Gastrocnemius medialis (tissue), 4 donors: ENCODE measurements around the gene TTLL10. TPM values are rescaled to one million over a fixed set of nuclear protein-coding genes. Genes with fewer than 3 reads are reported as not detected.

Experiments used
- ATAC-seq, 2 donors: fragments of 150-250 bp; one replicate each; pipeline ENCODE4 v1.9.1; 2016
- DNase-seq, 2 donors: peaks; one replicate each; pipeline ENCODE4 v3.0.0-alpha.2; 2019
- H3K27ac ChIP-seq, 4 donors: fragments of 200-600 bp; sonication (generic); 1 replicate in 1 of 4; 2 replicates in 3 of 4; pipeline ENCODE4 v1.5.1; 2016 to 2018; ENCODE audit warnings: mild to moderate bottlenecking in 2 of 4, moderate library complexity in 1 of 4
- H3K27me3 ChIP-seq, 3 donors: fragments of 200-600 bp; sonication (generic) in 2 of 3; 1 replicate in 1 of 3; 2 replicates in 2 of 3; pipeline versions ENCODE4 v1.5.1 to v1.6.0; 2016 to 2019; ENCODE audit warnings: mild to moderate bottlenecking in 1 of 3, moderate library complexity in 1 of 3
- H3K36me3 ChIP-seq, 2 donors: fragments of 200-600 bp; sonication (generic) in 1 of 2; one replicate each; pipeline ENCODE4 v1.5.1; 2017 to 2018
- H3K4me1 ChIP-seq, 2 donors: fragments of 200-600 bp; sonication (generic) in 1 of 2; one replicate each; pipeline ENCODE4 v1.5.1; 2016 to 2017; ENCODE audit warnings: mild to moderate bottlenecking in 2 of 2
- H3K4me3 ChIP-seq, 4 donors: fragments of 200-600 bp; sonication (generic) in 3 of 4; 1 replicate in 1 of 4; 2 replicates in 3 of 4; pipeline ENCODE4 v1.5.1; 2016 to 2019; ENCODE audit warnings: mild to moderate bottlenecking in 2 of 4
- H3K9me3 ChIP-seq, 3 donors: fragments of 200-600 bp; sonication (generic) in 2 of 3; 1 replicate in 1 of 3; 2 replicates in 2 of 3; pipeline ENCODE4 v1.5.1; 2016 to 2019
- CTCF ChIP-seq, 5 experiments: fragments of 450-650 bp in 3 of 5; fragments of 200-600 bp in 2 of 5; sonication (generic) in 2 of 5; IDR thresholded peaks in 4 of 5; conservative IDR thresholded peaks in 1 of 5; 1 replicate in 4 of 5; 2 replicates in 1 of 5; pipeline ENCODE4 v1.5.1; 2016 to 2019; ENCODE audit warnings: antibody characterized with exemption in 5 of 5, mild to moderate bottlenecking in 3 of 5, moderate library complexity in 3 of 5
- POLR2A ChIP-seq, 2 donors: fragments of 450-650 bp; IDR thresholded peaks; one replicate each; pipeline ENCODE4 v1.6.1; 2017; ENCODE audit warnings: antibody characterized with exemption in 2 of 2, mild to moderate bottlenecking in 2 of 2, moderate library complexity in 2 of 2
- in situ Hi-C, 4 donors: fragments of 200-750 bp; cut with MboI; loops; one replicate each; pipeline versions ENCODE4 v1.15.0 to v1.8.0; 2017; ENCODE audit warnings: low sequenced_read_pairs in 4 of 4
- intact Hi-C: fragments of 100-400 bp; cut with DNase I; formaldehyde crosslinking; loops from one replicate; pipeline ENCODE4 v1.15.1; 2023; ENCODE audit warnings: low total_unique reads
- total RNA-seq, 4 donors: library from RNA; depleted of rRNA; stranded (reverse); fragments of >200 nt; gene quantifications; one replicate each; pipeline versions ENCODE4 v1.1.0 to v1.2.3, GENCODE V29; 2016

The TTLL10 gene
- total RNA-seq, 4 donors from 2014 or later: 0.13 to 0.16 TPM; not detected in 2

- Histone ChIP-seq H3K4me3 (no peak overlapping the region), H3K9me3 (no peaks in the 10 kb centered on the region), H3K27ac (no peak overlapping the region), H3K36me3 (no peaks in the 10 kb centered on the region), H3K4me1 (no peaks in the 10 kb centered on the region), H3K27me3 (no peaks in the 10 kb centered on the region)
- intact Hi-C loops (no loop called here), in situ Hi-C loops (loop anchor here in 1 of 4 donors (25.0 kb wide), 1 partner anchor 134 kb away; the partner anchor contains the start of gene UBE2J2)
- TF ChIP-seq CTCF (IDR thresholded peaks at IDR 0.05 in 4 of 5, conservative IDR thresholded peaks at IDR 0.05 in 1 of 5): no peak
- no peak for TF ChIP-seq POLR2A (IDR thresholded peaks at IDR 0.05)
- DNase-seq: no peak
- no peak for ATAC-seq
Measured at GRCh38 chr1:1127551-1128451, 45.9 kb upstream of the TTLL10 start.

GRCh38 chr1:1128454-1129139 is 45.1 kb upstream of the TTLL10 start:
- Histone ChIP-seq H3K9me3 (no peaks in the 10 kb centered on the region), H3K27me3 (peaks cover 0 to 4% (median 0%) of the 10 kb centered on the region in 3 donors), H3K36me3 (no peaks in the 10 kb centered on the region), H3K4me1 (no peaks in the 10 kb centered on the region), H3K27ac (no peak overlapping the region), H3K4me3 (no peak overlapping the region)
- DNase-seq: no peak
- no peak for ATAC-seq
- no peak for TF ChIP-seq CTCF (IDR thresholded peaks at IDR 0.05 in 4 of 5, conservative IDR thresholded peaks at IDR 0.05 in 1 of 5)
- TF ChIP-seq POLR2A (IDR thresholded peaks at IDR 0.05): no peak
- in situ Hi-C loops: loop anchor here in 1 of 4 donors (25.0 kb wide), 1 partner anchor 134 kb away; the partner anchor contains the start of gene UBE2J2
- intact Hi-C loops: no loop called here

GRCh38 chr1:1129381-1129821 is 44.3 kb upstream of the TTLL10 start:
- intact Hi-C loops (no loop called here), in situ Hi-C loops (loop anchor here in 1 of 4 donors (25.0 kb wide), 1 partner anchor 133 kb away; the partner anchor contains the start of gene UBE2J2)
- Histone ChIP-seq H3K36me3 (no peaks in the 10 kb centered on the region), H3K4me1 (no peaks in the 10 kb centered on the region), H3K9me3 (no peaks in the 10 kb centered on the region), H3K27me3 (peaks cover 0 to 4% (median 0%) of the 10 kb centered on the region in 3 donors), H3K4me3 (no peak overlapping the region), H3K27ac (no peak overlapping the region)
- TF ChIP-seq CTCF (IDR thresholded peaks at IDR 0.05 in 4 of 5, conservative IDR thresholded peaks at IDR 0.05 in 1 of 5) (no peak), POLR2A (IDR thresholded peaks at IDR 0.05) (no peak)
- ATAC-seq (no peak), DNase-seq (no peak)

GRCh38 chr1:1130206-1131120 is 43.2 kb upstream of the TTLL10 start:
- no peak overlapping the region for H3K27ac ChIP-seq
- TF ChIP-seq CTCF (IDR thresholded peaks at IDR 0.05 in 4 of 5, conservative IDR thresholded peaks at IDR 0.05 in 1 of 5) (no peak), POLR2A (IDR thresholded peaks at IDR 0.05) (no peak)
- H3K27me3 ChIP-seq: peaks cover 0 to 4% (median 0%) of the 10 kb centered on the region in 3 donors
- H3K4me1 ChIP-seq: no peaks in the 10 kb centered on the region
- no peaks in the 10 kb centered on the region for H3K9me3 ChIP-seq
- in situ Hi-C loops (loop anchor here in 1 of 4 donors (25.0 kb wide), 1 partner anchor 132 kb away; the partner anchor contains the start of gene UBE2J2), intact Hi-C loops (loop anchor here (10.0 kb wide), 1 partner anchor 74 kb away; the partner anchor contains the start of gene TNFRSF18)
- DNase-seq (no peak), ATAC-seq (no peak)
- no peaks in the 10 kb centered on the region for H3K36me3 ChIP-seq
- H3K4me3 ChIP-seq: no peak overlapping the region
